NOMO-1 (cell line): ENCODE results near the gene TECPR2.

ENCODE experiments used
- DNase-seq, 2 experiments: peaks; one replicate each; lab custom pipeline; 2025; ENCODE audit not compliant: unreplicated experiment in 2 of 2; lab: John Stamatoyannopoulos, UW

The TECPR2 gene

GRCh38 chr14:102491786-102492530 lies 129.2 kb downstream of the TECPR2 start:
- no peak for DNase-seq

- no peak for DNase-seq
Observed at GRCh38 chr14:102492531-102492910, 129.8 kb downstream of the TECPR2 start.

DNA sequence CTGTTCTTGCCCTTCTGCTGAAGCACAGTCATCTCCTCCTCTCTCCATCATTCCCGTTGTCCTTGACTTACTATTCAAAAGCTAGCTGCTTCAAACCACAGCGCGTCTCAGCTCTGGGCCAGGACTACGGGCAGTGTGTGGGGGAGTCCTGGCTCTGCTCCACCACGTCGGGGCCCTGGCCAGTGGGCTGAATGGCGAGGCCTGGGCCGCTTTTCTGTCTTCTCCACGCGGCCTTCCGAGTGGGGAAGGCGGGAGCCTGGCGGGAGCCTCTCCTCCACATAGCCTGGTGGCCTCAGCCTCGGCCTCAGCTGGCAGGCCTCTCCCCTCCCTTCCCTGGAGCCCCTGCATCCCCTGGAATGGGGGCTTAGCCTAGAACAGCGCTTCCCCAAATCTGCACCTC lies 130.4 kb downstream of the TECPR2 start:
- no peak for DNase-seq

- DNase-seq: no peak
Observed at GRCh38 chr14:102493585-102493984, 130.8 kb downstream of the TECPR2 start.

GRCh38 chr14:102495491-102496330 lies 133.0 kb downstream of the TECPR2 start:
- no peak for DNase-seq

DNA sequence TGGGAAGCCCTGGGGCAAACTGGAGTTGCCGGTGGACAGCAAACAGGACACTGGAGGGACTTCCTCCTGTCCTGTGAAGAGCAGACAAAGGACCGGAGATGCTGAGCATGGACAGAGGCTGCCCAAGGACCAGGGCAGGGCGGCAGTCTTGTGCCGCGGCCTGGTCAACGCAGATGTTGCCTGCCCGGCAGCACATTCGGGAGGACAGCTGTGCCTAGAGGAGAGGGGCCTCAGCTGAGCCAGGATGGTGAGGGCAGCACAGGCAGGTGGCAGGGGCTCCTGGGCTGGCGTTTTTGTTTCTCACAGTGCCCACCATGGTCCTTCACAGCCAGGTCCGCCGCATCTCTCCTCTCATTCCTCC lies 133.6 kb downstream of the TECPR2 start:
- no peak for DNase-seq

GRCh38 chr14:102496958-102497744 lies 134.4 kb downstream of the TECPR2 start:
- no peak for DNase-seq

- DNase-seq: no peak
Observed at GRCh38 chr14:102497998-102498677, 135.4 kb downstream of the TECPR2 start.

DNA sequence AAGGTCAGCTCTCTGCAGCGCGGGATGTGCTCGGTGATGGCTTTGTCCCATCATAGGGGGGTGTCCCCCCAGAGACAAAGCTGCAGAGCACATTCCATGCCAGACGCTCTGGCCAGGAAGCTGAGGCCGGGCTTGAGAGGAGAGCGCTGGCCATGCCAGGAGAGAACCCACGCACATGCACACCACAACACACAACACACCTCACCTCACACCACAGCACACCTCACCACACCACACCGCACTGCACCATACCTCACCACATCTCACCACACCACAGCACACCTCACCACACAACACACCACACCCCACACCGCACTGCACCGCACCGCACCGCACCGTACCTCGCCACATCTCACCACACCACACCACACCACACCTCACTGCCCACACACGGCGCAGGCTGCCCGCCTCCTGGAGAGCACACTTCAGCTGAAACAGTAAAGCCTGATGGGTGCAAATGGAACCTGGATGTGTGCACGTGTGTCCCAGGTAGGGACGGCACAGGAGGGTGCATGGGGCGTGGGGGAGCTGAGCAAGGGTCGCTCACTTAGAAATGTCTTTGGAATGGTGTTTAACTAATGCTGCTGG lies 136.0 kb downstream of the TECPR2 start:
- no peak for DNase-seq

DNA sequence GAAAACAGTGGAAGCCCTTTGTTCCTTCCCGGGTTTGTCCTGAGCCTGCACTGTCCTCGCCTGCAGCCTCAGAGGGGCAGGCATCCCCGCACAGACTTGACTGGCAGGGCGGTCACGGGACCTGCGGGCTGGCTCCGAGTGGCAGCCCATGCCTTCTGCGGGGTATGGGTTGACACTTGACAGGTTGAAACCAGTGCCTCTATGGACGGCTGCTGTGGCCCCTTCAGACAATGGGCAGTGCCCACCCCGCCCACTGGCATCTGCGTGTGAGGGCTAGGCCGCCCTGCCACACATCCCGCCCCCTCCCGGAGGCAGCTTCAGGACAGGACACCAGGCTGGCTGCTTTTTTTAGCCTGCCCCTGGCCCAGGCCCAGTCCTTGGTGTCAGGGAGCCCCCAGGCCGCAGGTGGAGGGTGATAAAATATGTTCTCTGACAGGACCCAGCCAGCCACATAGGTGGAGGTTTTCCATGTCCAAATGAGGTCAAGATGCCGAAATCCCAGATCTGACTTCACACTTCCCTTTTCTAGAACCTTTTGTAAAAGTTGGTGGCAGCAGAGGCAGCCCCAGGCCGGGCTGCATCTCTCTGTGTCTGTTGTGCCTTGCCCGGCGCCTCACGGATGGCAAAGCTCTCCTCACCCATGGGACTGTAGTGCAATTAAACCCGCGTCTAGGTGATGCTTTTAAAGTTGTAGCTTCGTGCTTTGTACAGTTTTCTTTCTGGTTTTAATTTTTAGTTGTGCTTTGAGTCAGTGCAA lies 136.8 kb downstream of the TECPR2 start:
- DNase-seq: no peak

GRCh38 chr14:102500158-102500662 lies 137.5 kb downstream of the TECPR2 start:
- DNase-seq: no peak

- DNase-seq: no peak
Observed at GRCh38 chr14:102500713-102501112, 138.0 kb downstream of the TECPR2 start.

- DNase-seq: no peak
Observed at GRCh38 chr14:102501751-102502315, 139.1 kb downstream of the TECPR2 start.

DNA sequence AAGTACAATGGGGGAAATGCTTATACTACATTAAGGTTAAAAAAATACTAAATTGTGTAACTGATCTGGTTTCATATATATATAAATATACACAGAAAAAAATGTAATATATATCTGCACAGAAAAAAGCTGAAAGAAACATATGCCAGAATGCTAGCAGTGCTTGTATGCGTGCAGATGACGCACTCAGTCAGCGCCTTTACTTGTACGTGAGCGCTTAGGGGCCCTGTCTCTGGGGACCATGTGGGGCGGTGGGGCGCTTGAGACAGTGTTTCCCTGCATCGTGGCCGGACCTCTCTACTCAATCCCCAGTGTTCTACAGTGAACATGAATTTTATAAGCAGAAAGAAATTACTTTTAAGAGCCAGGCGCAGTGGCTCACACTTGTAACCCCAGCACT lies 139.8 kb downstream of the TECPR2 start:
- no peak for DNase-seq

DNA sequence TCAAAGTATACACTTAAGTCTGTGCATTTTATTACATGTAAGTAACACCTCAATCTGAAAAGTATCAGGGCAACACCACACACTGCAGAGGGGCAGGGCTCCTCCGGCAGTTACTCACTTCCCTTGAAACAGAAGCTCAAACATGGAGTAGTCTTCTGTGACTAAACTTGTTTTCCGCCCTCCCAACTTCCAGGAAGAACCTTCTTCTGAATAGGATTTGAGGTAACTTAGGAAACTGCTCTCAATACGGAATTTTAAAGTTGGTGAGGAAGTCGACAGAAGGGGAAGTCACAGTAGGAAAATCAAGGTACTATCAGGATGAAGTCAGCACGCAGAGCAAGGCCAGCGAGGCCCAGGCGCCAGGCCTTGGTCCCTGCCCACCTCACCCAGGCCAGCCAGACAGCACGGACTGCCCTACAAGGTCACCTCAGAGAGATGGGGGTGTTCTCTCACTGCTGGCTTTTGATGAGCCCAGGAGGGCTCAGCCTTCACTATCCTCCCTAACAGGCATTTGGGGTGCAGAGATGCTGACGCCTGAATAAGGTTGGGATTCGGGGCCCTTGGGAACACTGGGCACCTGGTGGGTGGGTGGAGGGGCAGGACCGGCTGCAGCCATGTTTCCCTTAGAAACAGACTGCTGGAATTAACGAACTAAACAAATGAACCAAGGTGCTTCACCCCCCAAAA lies 141.0 kb downstream of the TECPR2 start:
- no peak for DNase-seq

DNA sequence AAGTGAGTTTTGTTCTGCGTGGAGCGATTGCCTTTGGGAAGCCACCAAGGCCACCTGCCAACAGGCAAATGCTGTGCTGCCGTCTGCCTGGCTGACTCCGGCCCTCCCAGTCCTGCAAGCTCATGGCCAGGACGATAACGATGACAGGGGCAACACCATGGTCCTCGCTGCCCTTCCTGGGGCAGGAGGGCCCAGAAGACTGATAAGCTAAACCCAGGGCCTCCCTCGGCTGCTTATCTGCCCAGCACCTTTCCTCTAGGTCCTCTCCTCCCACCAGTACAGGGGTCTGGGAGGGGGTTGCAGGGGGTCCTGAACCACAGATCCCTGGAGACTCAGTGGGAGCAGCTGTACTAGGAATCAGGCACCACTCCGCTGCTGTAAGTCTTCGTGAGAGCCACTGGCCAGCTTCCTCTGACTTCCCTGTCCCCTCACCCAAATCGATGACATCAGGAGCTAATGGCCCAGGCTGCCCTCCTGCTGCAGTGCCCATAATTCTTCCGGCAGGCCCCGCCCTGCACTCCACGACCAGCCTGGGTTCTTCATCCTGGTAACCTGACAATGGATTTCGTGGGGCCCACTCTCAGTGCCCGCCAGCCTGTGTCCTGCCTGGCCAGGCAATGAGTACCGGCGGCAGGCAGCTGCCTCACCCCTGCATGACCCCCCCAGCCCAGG lies 141.7 kb downstream of the TECPR2 start:
- no peak for DNase-seq

- no peak for DNase-seq
Observed at GRCh38 chr14:102505000-102505619, 142.4 kb downstream of the TECPR2 start.
